CD4-positive, alpha-beta T cell treated with Interleukin-15 for 4 hours (primary cell): ENCODE data around the gene CCDC93.

Experiments
- DNase-seq: peaks from one replicate; pipeline ENCODE4 v3.0.0-alpha.2; 2020; ENCODE audit warnings: low spot score

Gene CCDC93

DNA sequence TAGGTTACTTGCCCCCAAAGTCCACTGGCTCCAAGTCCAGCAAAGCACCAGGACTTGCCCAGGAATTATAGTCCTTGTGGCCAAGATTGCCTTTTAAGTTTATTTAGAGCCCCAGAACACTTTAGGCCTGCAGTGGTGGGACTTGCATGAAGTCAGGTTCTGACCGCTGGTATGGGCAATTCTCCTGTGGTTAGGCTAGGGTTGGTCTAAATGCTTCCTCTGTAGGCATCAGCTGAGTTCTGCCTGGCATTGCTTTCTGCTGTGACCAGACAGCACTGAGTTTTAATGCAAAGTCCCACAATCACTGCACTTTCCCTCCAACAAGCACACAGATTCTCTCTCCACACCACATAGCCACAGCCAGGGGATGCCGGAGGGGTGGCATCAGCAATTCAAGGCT lies 134.9 kb downstream of the CCDC93 start:
- DNase-seq: no peak

DNA sequence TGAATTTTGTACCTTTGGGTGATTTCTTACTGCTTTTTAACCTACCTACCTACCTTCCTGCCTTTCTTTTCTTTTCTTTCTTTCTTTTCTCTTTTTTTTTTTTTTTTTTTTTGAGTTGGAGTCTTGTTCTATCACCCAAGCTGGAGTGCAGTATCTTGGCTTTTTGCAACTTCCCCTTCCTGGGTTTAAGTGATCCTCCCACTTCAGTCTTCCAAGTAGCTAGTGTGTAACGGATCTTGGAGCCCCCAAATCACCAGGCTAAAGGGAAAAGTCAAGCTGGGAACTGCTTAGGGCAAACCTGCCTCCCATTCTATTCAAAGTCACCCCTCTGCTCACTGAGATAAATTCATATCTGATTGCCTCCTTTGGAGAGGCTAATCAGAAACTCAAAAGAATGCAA lies 138.1 kb downstream of the CCDC93 start:
- no peak for DNase-seq
